Neural cell (in vitro differentiated cells): Measurements from ENCODE around the gene APOD. TPM values are rescaled to one million over a fixed set of nuclear protein-coding genes. Genes with fewer than 3 reads are reported as not detected.

Experiments
- H2AFZ ChIP-seq: fragments of 200-600, 300-800 bp; sonication (generic), shearing (Covaris generic); 2 replicates; pipeline ENCODE4 v1.6.0; 2014; ENCODE audit warnings: low read depth, mild to moderate bottlenecking, antibody characterized with exemption, low read length, moderate library complexity
- H3F3A ChIP-seq: fragments of 200-600 bp; shearing (Covaris generic); 2 replicates; pipeline ENCODE4 v1.6.1; 2016; ENCODE audit warnings: mild to moderate bottlenecking, moderate library complexity, mixed read lengths, antibody characterized with exemption, low read length; ENCODE audit not compliant: insufficient read depth, poor library complexity, severe bottlenecking
- H3K27ac ChIP-seq: fragments of 200-600, 300-800 bp; sonication (generic), shearing (Covaris generic); 2 replicates; pipeline ENCODE4 v1.5.1; 2014; ENCODE audit warnings: mild to moderate bottlenecking, low read length, moderate library complexity
- H3K27me3 ChIP-seq: fragments of 300-800, 200-600 bp; sonication (generic), shearing (Covaris generic); 2 replicates; pipeline ENCODE4 v1.6.0; 2014; ENCODE audit warnings: mild to moderate bottlenecking, low read depth, low read length, moderate library complexity; ENCODE audit not compliant: insufficient read depth
- H3K36me3 ChIP-seq: fragments of 300-800, 200-600 bp; sonication (generic), shearing (Covaris generic); 2 replicates; pipeline ENCODE4 v1.5.1; 2014; ENCODE audit warnings: mild to moderate bottlenecking, antibody characterized with exemption, low read length, moderate library complexity; ENCODE audit not compliant: insufficient read depth
- H3K4me2 ChIP-seq: fragments of 300-800, 200-600 bp; sonication (generic), shearing (Covaris generic); 2 replicates; pipeline ENCODE4 v1.6.0; 2014; ENCODE audit warnings: mild to moderate bottlenecking, low read length
- H3K4me3 ChIP-seq: fragments of 300-800, 200-600 bp; sonication (generic), shearing (Covaris generic); 2 replicates; pipeline ENCODE4 v1.5.1; 2014; ENCODE audit warnings: mild to moderate bottlenecking, low read length, moderate library complexity
- H3K79me2 ChIP-seq: fragments of 200-600 bp; shearing (Covaris generic); replicated peaks from 2 replicates; pipeline ENCODE4 v1.6.0; 2014; ENCODE audit warnings: mild to moderate bottlenecking, low read length, moderate library complexity; ENCODE audit not compliant: insufficient read depth
- H3K9ac ChIP-seq: fragments of 300-800, 200-600 bp; sonication (generic), shearing (Covaris generic); 2 replicates; pipeline ENCODE4 v1.6.1; 2016; ENCODE audit warnings: mild to moderate bottlenecking, low read length, mixed read lengths
- H3K9me2 ChIP-seq: fragments of 200-600 bp; shearing (Covaris generic); 2 replicates; pipeline ENCODE4 v1.6.1; 2016; ENCODE audit warnings: mild to moderate bottlenecking, low read length, mixed read lengths; ENCODE audit not compliant: insufficient read depth
- H3K9me3 ChIP-seq: fragments of 200-600, 300-800 bp; sonication (generic), shearing (Covaris generic); 2 replicates; pipeline ENCODE4 v1.6.1; 2016; ENCODE audit warnings: mild to moderate bottlenecking, mixed run types, low read length, moderate library complexity, mixed read lengths
- H4K20me1 ChIP-seq: fragments of 200-600 bp; shearing (Covaris generic); 2 replicates; pipeline ENCODE4 v1.6.1; 2016; ENCODE audit warnings: mild to moderate bottlenecking, mixed run types; ENCODE audit not compliant: insufficient read depth
- EP300 ChIP-seq: fragments of 450-650 bp; conservative IDR thresholded peaks from 2 replicates; pipeline ENCODE4 v1.6.1; 2014; ENCODE audit warnings: antibody characterized with exemption, mild to moderate bottlenecking, moderate library complexity; ENCODE audit not compliant: poor library complexity, severe bottlenecking
- EZH2 ChIP-seq: fragments of 200-600, 300-800 bp; shearing (Covaris generic), sonication (generic); IDR thresholded peaks from 2 replicates; pipeline ENCODE4 v1.6.1; 2014; ENCODE audit warnings: antibody characterized with exemption, low read length, borderline replicate concordance, mild to moderate bottlenecking; ENCODE audit not compliant: insufficient read depth, poor library complexity, severe bottlenecking
- MXI1 ChIP-seq: fragments of 450-650 bp; conservative IDR thresholded peaks from 2 replicates; pipeline ENCODE4 v1.6.1; 2014; ENCODE audit warnings: antibody characterized with exemption, mild to moderate bottlenecking; ENCODE audit not compliant: poor library complexity, severe bottlenecking
- POLR2AphosphoS5 ChIP-seq: IDR thresholded peaks from 2 replicates; pipeline ENCODE4 v1.6.1; 2012
- RAD21 ChIP-seq: fragments of 450-650 bp; conservative IDR thresholded peaks from 2 replicates; pipeline ENCODE4 v1.6.1; 2014; ENCODE audit warnings: antibody characterized with exemption, mild to moderate bottlenecking, moderate library complexity
- SMC3 ChIP-seq: fragments of 450-650 bp; conservative IDR thresholded peaks from 2 replicates; pipeline ENCODE4 v1.6.1; 2014; ENCODE audit warnings: antibody characterized with exemption, mild to moderate bottlenecking, moderate library complexity; ENCODE audit not compliant: poor library complexity
- TAF1 ChIP-seq: IDR thresholded peaks from 2 replicates; pipeline ENCODE4 v1.6.1; 2012; ENCODE audit warnings: low read depth
- polyA plus RNA-seq: library from polyadenylated mRNA; depleted of rRNA; stranded (reverse); fragments of >200 nt; gene quantifications from 2 replicates; pipeline ENCODE4 v1.2.3, GENCODE V29; 2014
- TF ChIP-seq, protein P1 (sequence below): IDR thresholded peaks from 2 replicates; pipeline ENCODE4 v1.6.1; 2012; ENCODE audit warnings: borderline replicate concordance
- TF ChIP-seq, protein P2 (sequence below): fragments of 450-650 bp; IDR thresholded peaks from 2 replicates; pipeline ENCODE4 v1.5.1; 2014; ENCODE audit warnings: antibody characterized with exemption, mild to moderate bottlenecking, moderate library complexity; ENCODE audit not compliant: poor library complexity, severe bottlenecking

The APOD gene
- polyA plus RNA-seq, 1 donor from 2014 or later = not detected

DNA sequence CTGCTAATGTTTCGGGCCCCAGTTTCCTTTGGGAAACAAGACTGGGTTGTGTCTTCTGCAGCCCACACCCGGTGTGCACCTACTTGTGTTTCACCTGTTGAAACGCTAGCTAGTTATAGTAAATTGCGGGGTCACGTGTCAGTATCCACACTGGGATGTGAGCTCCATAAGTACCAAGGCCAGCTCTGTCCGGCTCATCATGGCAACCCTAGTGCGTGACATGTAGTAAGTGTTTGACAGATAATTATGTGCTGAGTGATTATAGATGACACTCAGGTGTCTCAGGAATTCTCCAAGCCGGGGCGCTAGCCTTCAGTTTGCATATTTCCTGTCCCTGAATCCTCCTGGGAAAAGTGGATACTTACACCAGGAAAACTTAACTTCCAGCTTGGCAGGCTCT, 12.8 kb downstream of the APOD start:
- TF ChIP-seq EP300 = peak; percentile 41
- TF ChIP-seq MXI1 = no peak
- TF ChIP-seq, protein P1, sequence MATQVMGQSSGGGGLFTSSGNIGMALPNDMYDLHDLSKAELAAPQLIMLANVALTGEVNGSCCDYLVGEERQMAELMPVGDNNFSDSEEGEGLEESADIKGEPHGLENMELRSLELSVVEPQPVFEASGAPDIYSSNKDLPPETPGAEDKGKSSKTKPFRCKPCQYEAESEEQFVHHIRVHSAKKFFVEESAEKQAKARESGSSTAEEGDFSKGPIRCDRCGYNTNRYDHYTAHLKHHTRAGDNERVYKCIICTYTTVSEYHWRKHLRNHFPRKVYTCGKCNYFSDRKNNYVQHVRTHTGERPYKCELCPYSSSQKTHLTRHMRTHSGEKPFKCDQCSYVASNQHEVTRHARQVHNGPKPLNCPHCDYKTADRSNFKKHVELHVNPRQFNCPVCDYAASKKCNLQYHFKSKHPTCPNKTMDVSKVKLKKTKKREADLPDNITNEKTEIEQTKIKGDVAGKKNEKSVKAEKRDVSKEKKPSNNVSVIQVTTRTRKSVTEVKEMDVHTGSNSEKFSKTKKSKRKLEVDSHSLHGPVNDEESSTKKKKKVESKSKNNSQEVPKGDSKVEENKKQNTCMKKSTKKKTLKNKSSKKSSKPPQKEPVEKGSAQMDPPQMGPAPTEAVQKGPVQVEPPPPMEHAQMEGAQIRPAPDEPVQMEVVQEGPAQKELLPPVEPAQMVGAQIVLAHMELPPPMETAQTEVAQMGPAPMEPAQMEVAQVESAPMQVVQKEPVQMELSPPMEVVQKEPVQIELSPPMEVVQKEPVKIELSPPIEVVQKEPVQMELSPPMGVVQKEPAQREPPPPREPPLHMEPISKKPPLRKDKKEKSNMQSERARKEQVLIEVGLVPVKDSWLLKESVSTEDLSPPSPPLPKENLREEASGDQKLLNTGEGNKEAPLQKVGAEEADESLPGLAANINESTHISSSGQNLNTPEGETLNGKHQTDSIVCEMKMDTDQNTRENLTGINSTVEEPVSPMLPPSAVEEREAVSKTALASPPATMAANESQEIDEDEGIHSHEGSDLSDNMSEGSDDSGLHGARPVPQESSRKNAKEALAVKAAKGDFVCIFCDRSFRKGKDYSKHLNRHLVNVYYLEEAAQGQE = peak; percentile 42

DNA sequence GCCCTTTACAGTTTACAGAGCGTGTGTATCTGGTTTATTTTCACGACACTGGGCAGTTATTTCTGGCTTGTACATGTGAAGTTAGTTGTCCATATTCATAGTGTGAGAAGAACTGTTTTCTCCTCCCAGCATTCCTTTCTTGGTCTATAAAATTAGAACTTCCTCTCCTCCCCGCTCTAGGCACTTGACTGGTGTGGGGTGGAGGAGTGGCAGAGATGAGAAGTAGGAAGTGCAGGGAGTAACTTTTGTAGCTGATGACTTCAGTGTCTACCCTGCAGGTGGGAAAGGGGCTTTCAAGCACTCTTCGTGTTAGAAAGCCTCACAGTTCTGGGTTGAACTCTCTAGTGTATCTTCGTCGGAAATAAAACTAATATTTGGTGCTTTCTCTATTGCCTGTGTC, 13.4 kb downstream of the APOD start:
- no peaks in the 10 kb centered on the region for H3K9me2 ChIP-seq
- no peak overlapping the region for H3K4me3 ChIP-seq
- no peak overlapping the region for H3K4me2 ChIP-seq
- TF ChIP-seq TAF1 (no peak), SMC3 (no peak), EP300 (no peak), POLR2AphosphoS5 (no peak), RAD21 (no peak), EZH2 (no peak), MXI1 (no peak)
- TF ChIP-seq, protein P2, sequence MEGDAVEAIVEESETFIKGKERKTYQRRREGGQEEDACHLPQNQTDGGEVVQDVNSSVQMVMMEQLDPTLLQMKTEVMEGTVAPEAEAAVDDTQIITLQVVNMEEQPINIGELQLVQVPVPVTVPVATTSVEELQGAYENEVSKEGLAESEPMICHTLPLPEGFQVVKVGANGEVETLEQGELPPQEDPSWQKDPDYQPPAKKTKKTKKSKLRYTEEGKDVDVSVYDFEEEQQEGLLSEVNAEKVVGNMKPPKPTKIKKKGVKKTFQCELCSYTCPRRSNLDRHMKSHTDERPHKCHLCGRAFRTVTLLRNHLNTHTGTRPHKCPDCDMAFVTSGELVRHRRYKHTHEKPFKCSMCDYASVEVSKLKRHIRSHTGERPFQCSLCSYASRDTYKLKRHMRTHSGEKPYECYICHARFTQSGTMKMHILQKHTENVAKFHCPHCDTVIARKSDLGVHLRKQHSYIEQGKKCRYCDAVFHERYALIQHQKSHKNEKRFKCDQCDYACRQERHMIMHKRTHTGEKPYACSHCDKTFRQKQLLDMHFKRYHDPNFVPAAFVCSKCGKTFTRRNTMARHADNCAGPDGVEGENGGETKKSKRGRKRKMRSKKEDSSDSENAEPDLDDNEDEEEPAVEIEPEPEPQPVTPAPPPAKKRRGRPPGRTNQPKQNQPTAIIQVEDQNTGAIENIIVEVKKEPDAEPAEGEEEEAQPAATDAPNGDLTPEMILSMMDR = no peak
- TF ChIP-seq, protein P1 = no peak
- no peak overlapping the region for H3K27ac ChIP-seq
- no peaks in the 10 kb centered on the region for H3K36me3 ChIP-seq
- no peak overlapping the region for H2AFZ ChIP-seq
- no peaks in the 10 kb centered on the region for H3F3A ChIP-seq
- H3K79me2 ChIP-seq = no peaks in the 10 kb centered on the region
- no peaks in the 10 kb centered on the region for H3K9me3 ChIP-seq
- no peak overlapping the region for H3K9ac ChIP-seq
- no peaks in the 10 kb centered on the region for H4K20me1 ChIP-seq
- H3K27me3 ChIP-seq = no peaks in the 10 kb centered on the region

More for the DNA sequence above, 12.8 kb downstream of the APOD start:
- no peaks in the 10 kb centered on the region for H4K20me1 ChIP-seq
- H3K36me3 ChIP-seq = no peaks in the 10 kb centered on the region
- H3K27me3 ChIP-seq = no peaks in the 10 kb centered on the region
- no peak overlapping the region for H3K4me2 ChIP-seq
- H3K27ac ChIP-seq = no peak overlapping the region
- no peaks in the 10 kb centered on the region for H3K9me3 ChIP-seq
- H2AFZ ChIP-seq = no peak overlapping the region
- H3K9me2 ChIP-seq = no peaks in the 10 kb centered on the region
- no peak overlapping the region for H3K4me3 ChIP-seq
- no peaks in the 10 kb centered on the region for H3K79me2 ChIP-seq
- H3F3A ChIP-seq = no peaks in the 10 kb centered on the region
- H3K9ac ChIP-seq = no peak overlapping the region
